ENCODE results near the gene PARVB. TPM values are rescaled to one million over a fixed set of nuclear protein-coding genes. Genes with fewer than 3 reads are reported as not detected.

Gene PARVB
- total and polyA plus RNA-seq, 10 of the 15 experiments (the other 5 are each of a cell fraction or from before 2014, with no cell fraction given) = 5.2 to 264 (median 76.0) TPM

GRCh38 chr22:44116755-44117684 is 92.9 kb downstream of the PARVB start:
- Histone ChIP-seq H3K36me3 (ENCODE audit: control insufficient read depth in 2 of 2, insufficient read depth in 2 of 2, low read length in 1 of 2) (peaks cover 11 to 17% of the 10 kb centered on the region in 2 experiments), H3K4me2 (ENCODE audit: control insufficient read depth, insufficient read depth) (no peak overlapping the region), H3K9me3 (replicated peaks; ENCODE audit: control insufficient read depth, insufficient read depth, low read length) (no peaks in the 10 kb centered on the region; the same call in 1 of the 3 replicates), H3K9ac (ENCODE audit: control insufficient read depth, insufficient read depth, low read length) (no peak overlapping the region), H4K20me1 (ENCODE audit: control insufficient read depth, insufficient read depth) (no peaks in the 10 kb centered on the region), H3K4me1 (ENCODE audit: control insufficient read depth, insufficient read depth, low read length) (no peaks in the 10 kb centered on the region), H3K4me3 (no peak overlapping the region), H2AFZ (ENCODE audit: control insufficient read depth, low read depth, low read length) (no peak overlapping the region), H3K79me2 (ENCODE audit: control insufficient read depth, insufficient read depth, low read length) (no peaks in the 10 kb centered on the region), H3K27me3 (replicated peaks in 1 of 2; ENCODE audit: control insufficient read depth in 2 of 2, insufficient read depth in 2 of 2, low read length in 1 of 2) (no peaks in the 10 kb centered on the region), H3K27ac (ENCODE audit: control insufficient read depth, insufficient read depth) (no peak overlapping the region)
- TF ChIP-seq USF2 (IDR thresholded peaks at IDR 0.05; ENCODE audit: borderline replicate concordance, low read depth, low read length) = no peak
- ChIA-PET POLR2A (interaction anchor here (0.6 kb wide), 1 partner anchor 93 kb away, joined by 3 read pairs; the partner anchor contains the start of gene PARVB), RAD21 (ENCODE audit: unreplicated experiment) (no interaction called here), CTCF (interaction anchor here (0.5 kb wide), 1 partner anchor 10 kb away, joined by 3 read pairs; no protein-coding TSS in a partner anchor), SMC1A (ENCODE audit: uncharacterized antibody, unreplicated experiment) (no interaction called here)
- FAIRE-seq = no peak
- no peak for DNase-seq (ENCODE audit: low read depth, low spot score)
- BruUV-seq (replicated peaks) = no TSS peak
- intact Hi-C loops (cut with micrococcal nuclease; ENCODE audit: unreplicated experiment) (no loop called here), in situ Hi-C loops (cut with MboI) (no loop called here)
- 77% methylated on average over 15 of the region's 16 CpGs for WGBS (ENCODE audit: insufficient coverage, insufficient replicate concordance, low lambda C conversion rate, missing lambda C conversion rate)
- ATAC-seq = no peak

- no TSS peak for BruUV-seq (replicated peaks)
- POLR2A ChIA-PET = no interaction called here
- in situ Hi-C loops (cut with MboI) = no loop called here
- no peak for TF ChIP-seq NFYA (IDR thresholded peaks at IDR 0.05; ENCODE audit: borderline replicate concordance, low read depth, low read length)
- TF ChIP-seq SMAD1 (IDR thresholded peaks at IDR 0.05; ENCODE audit: low read depth, partially characterized antibody) = no peak
- no peak for TF ChIP-seq REST (IDR thresholded peaks at IDR 0.05; ENCODE audit: low read depth, low read length)
- no peak for TF ChIP-seq ZNF384 (IDR thresholded peaks at IDR 0.05; ENCODE audit: borderline replicate concordance, low read depth, low read length)
- TF ChIP-seq USF1 (IDR thresholded peaks at IDR 0.05; ENCODE audit: borderline replicate concordance, extremely low read length, insufficient read depth, low read depth, low read length) = no peak
- no peak for TF ChIP-seq NR2F1 (conservative IDR thresholded peaks at IDR 0.05)
- TF ChIP-seq MEF2B (IDR thresholded peaks at IDR 0.05; ENCODE audit: partially characterized antibody, poor library complexity, severe bottlenecking) = no peak
- TF ChIP-seq GABPA (IDR thresholded peaks at IDR 0.05; ENCODE audit: low read depth) = no peak
Observed at GRCh38 chr22:44117746-44118145, 93.6 kb downstream of the PARVB start.

More at GRCh38 chr22:44117746-44118145, 93.6 kb downstream of the PARVB start:
- Histone ChIP-seq H3K4me3 (no peak overlapping the region), H3K36me3 (ENCODE audit: control insufficient read depth in 2 of 2, insufficient read depth in 2 of 2, low read length in 1 of 2) (peaks cover 12 to 16% of the 10 kb centered on the region in 2 experiments), H4K20me1 (ENCODE audit: control insufficient read depth, insufficient read depth) (no peaks in the 10 kb centered on the region), H3K9me3 (replicated peaks; ENCODE audit: control insufficient read depth, insufficient read depth, low read length) (no peaks in the 10 kb centered on the region; the same call in 1 of the 3 replicates), H3K9ac (ENCODE audit: control insufficient read depth, insufficient read depth, low read length) (no peak overlapping the region), H3K4me1 (ENCODE audit: control insufficient read depth, insufficient read depth, low read length) (no peaks in the 10 kb centered on the region), H3K27ac (ENCODE audit: control insufficient read depth, insufficient read depth) (no peak overlapping the region), H3K79me2 (ENCODE audit: control insufficient read depth, insufficient read depth, low read length) (no peaks in the 10 kb centered on the region), H2AFZ (ENCODE audit: control insufficient read depth, low read depth, low read length) (no peak overlapping the region), H3K27me3 (replicated peaks in 1 of 2; ENCODE audit: control insufficient read depth in 2 of 2, insufficient read depth in 2 of 2, low read length in 1 of 2) (no peaks in the 10 kb centered on the region), H3K4me2 (ENCODE audit: control insufficient read depth, insufficient read depth) (no peak overlapping the region)
- ATAC-seq = no peak
- FAIRE-seq = no peak
- RAD21 ChIA-PET (ENCODE audit: unreplicated experiment) = no interaction called here
- CTCF ChIA-PET = interaction anchor here (0.5 kb wide), 1 partner anchor 9 kb away, joined by 3 read pairs; no protein-coding TSS in a partner anchor
- SMC1A ChIA-PET (ENCODE audit: uncharacterized antibody, unreplicated experiment) = no interaction called here
- DNase-seq (ENCODE audit: low read depth, low spot score) = no peak
- WGBS (ENCODE audit: insufficient coverage, insufficient replicate concordance, low lambda C conversion rate, missing lambda C conversion rate) = 67% methylated on average over 3 of the region's 3 CpGs
- intact Hi-C loops (cut with micrococcal nuclease; ENCODE audit: unreplicated experiment) = no loop called here

All from GM12878 (cell line).